Measurements from ENCODE around the gene TWIST2.

The TWIST2 gene

DNA sequence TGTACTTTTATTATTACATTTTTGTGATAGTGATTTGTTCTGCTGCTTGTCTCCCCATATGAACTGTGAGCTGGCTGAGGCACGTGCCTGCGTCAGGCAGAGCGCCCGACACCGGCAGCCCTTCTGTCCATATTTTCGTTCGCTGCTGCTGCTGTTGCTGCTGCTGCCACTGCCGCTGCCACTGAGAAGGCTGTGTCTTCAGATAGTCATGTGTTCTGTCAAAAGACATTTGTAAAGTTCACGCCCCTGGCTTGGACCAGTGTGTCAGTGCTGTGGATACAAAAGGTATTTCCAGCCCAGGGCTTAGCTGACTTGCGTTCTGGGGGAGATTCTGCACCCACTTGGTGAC, 47.0 kb downstream of the TWIST2 start:
- H3K9me2 ChIP-seq (ENCODE audit: low read depth, low read length): no peaks in the 10 kb centered on the region
- H3K27ac ChIP-seq (ENCODE audit: low read depth, low read length, poor library complexity, severe bottlenecking): no peak overlapping the region
- no peak overlapping the region for H3K9ac ChIP-seq (ENCODE audit: low read length)
- TF ChIP-seq, protein P1, sequence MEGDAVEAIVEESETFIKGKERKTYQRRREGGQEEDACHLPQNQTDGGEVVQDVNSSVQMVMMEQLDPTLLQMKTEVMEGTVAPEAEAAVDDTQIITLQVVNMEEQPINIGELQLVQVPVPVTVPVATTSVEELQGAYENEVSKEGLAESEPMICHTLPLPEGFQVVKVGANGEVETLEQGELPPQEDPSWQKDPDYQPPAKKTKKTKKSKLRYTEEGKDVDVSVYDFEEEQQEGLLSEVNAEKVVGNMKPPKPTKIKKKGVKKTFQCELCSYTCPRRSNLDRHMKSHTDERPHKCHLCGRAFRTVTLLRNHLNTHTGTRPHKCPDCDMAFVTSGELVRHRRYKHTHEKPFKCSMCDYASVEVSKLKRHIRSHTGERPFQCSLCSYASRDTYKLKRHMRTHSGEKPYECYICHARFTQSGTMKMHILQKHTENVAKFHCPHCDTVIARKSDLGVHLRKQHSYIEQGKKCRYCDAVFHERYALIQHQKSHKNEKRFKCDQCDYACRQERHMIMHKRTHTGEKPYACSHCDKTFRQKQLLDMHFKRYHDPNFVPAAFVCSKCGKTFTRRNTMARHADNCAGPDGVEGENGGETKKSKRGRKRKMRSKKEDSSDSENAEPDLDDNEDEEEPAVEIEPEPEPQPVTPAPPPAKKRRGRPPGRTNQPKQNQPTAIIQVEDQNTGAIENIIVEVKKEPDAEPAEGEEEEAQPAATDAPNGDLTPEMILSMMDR (IDR thresholded peaks at IDR 0.05; ENCODE audit: low read length): no peak
- no peak for TF ChIP-seq EZH2 (IDR thresholded peaks at IDR 0.05; ENCODE audit: borderline replicate concordance, low read length)
- H3K79me2 ChIP-seq (ENCODE audit: insufficient read depth, low read length): no peaks in the 10 kb centered on the region
- H3K4me3 ChIP-seq (ENCODE audit: low read depth, low read length, poor library complexity, severe bottlenecking): no peak overlapping the region
- H2AFZ ChIP-seq (ENCODE audit: low read length): no peak overlapping the region
- H4K20me1 ChIP-seq (ENCODE audit: insufficient read depth, low read length): no peaks in the 10 kb centered on the region
- no peak overlapping the region for H3K4me2 ChIP-seq (ENCODE audit: low read length)
- no peaks in the 10 kb centered on the region for H3K4me1 ChIP-seq (ENCODE audit: insufficient read depth, low read length, severe bottlenecking)
- no peaks in the 10 kb centered on the region for H3F3A ChIP-seq (ENCODE audit: insufficient read depth, low read length)
- no peaks in the 10 kb centered on the region for H3K36me3 ChIP-seq (ENCODE audit: insufficient read depth, low read length)
- H3K9me3 ChIP-seq (ENCODE audit: low read length): no peaks in the 10 kb centered on the region
- no peaks in the 10 kb centered on the region for H3K27me3 ChIP-seq (ENCODE audit: insufficient read depth, low read length)

GRCh38 chr2:238895361-238895882, 47.5 kb downstream of the TWIST2 start:
- no peak overlapping the region for H2AFZ ChIP-seq (ENCODE audit: low read length)
- no peaks in the 10 kb centered on the region for H3K27me3 ChIP-seq (ENCODE audit: insufficient read depth, low read length)
- H3K9ac ChIP-seq (ENCODE audit: low read length): no peak overlapping the region
- TF ChIP-seq, protein P1 (IDR thresholded peaks at IDR 0.05; ENCODE audit: low read length): no peak
- no peak for TF ChIP-seq EZH2 (IDR thresholded peaks at IDR 0.05; ENCODE audit: borderline replicate concordance, low read length)
- no peaks in the 10 kb centered on the region for H3K9me3 ChIP-seq (ENCODE audit: low read length)
- no peaks in the 10 kb centered on the region for H3K4me1 ChIP-seq (ENCODE audit: insufficient read depth, low read length, severe bottlenecking)
- H4K20me1 ChIP-seq (ENCODE audit: insufficient read depth, low read length): no peaks in the 10 kb centered on the region
- no peaks in the 10 kb centered on the region for H3K36me3 ChIP-seq (ENCODE audit: insufficient read depth, low read length)
- no peaks in the 10 kb centered on the region for H3K79me2 ChIP-seq (ENCODE audit: insufficient read depth, low read length)
- H3K4me2 ChIP-seq (ENCODE audit: low read length): no peak overlapping the region
- no peak overlapping the region for H3K27ac ChIP-seq (ENCODE audit: low read depth, low read length, poor library complexity, severe bottlenecking)
- H3F3A ChIP-seq (ENCODE audit: insufficient read depth, low read length): no peaks in the 10 kb centered on the region
- H3K9me2 ChIP-seq (ENCODE audit: low read depth, low read length): no peaks in the 10 kb centered on the region
- H3K4me3 ChIP-seq (ENCODE audit: low read depth, low read length, poor library complexity, severe bottlenecking): no peak overlapping the region

DNA sequence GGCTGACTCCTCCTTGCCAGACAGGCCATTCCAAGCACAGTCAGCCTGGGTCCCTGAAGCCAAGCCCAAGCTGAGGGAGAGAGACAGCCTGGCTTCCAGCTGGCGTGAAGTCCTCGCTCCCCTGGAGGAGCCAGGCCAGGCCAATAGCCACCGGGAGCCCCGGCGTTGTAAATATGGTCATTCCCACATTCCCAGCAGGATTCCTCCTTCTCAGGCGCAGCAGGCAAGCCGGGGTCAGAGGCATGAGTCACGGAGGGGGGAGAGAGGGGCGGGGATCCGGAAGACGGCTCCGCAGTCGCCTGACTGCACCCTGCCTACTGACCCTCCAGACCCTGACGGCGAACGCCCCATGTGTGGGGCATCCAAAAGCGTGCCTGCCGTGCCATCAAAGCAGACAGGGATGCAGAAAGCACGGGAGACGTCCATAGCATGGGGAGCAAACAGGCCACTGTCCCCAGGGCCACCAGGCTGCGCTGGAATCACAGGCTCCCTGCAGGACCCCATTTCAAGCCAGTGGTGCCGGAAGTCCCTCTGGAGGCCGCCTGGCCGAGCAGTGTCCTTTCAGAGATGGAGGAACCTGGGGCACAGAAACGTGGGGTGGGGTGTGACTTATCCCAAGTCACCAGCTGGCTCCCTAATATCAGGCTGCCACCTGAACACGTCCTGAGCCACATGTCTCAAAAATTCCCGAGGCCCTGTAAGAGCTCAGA, 48.2 kb downstream of the TWIST2 start:
- H3F3A ChIP-seq (ENCODE audit: insufficient read depth, low read length): no peaks in the 10 kb centered on the region
- H3K9ac ChIP-seq (ENCODE audit: low read length): no peak overlapping the region
- H3K9me2 ChIP-seq (ENCODE audit: low read depth, low read length): no peaks in the 10 kb centered on the region
- no peak overlapping the region for H3K4me2 ChIP-seq (ENCODE audit: low read length)
- no peak for TF ChIP-seq EZH2 (IDR thresholded peaks at IDR 0.05; ENCODE audit: borderline replicate concordance, low read length)
- TF ChIP-seq, protein P1 (IDR thresholded peaks at IDR 0.05; ENCODE audit: low read length): no peak
- no peaks in the 10 kb centered on the region for H4K20me1 ChIP-seq (ENCODE audit: insufficient read depth, low read length)
- H3K27ac ChIP-seq (ENCODE audit: low read depth, low read length, poor library complexity, severe bottlenecking): no peak overlapping the region
- no peaks in the 10 kb centered on the region for H3K9me3 ChIP-seq (ENCODE audit: low read length)
- H3K4me1 ChIP-seq (ENCODE audit: insufficient read depth, low read length, severe bottlenecking): no peaks in the 10 kb centered on the region
- no peaks in the 10 kb centered on the region for H3K27me3 ChIP-seq (ENCODE audit: insufficient read depth, low read length)
- no peak overlapping the region for H3K4me3 ChIP-seq (ENCODE audit: low read depth, low read length, poor library complexity, severe bottlenecking)
- no peak overlapping the region for H2AFZ ChIP-seq (ENCODE audit: low read length)
- no peaks in the 10 kb centered on the region for H3K36me3 ChIP-seq (ENCODE audit: insufficient read depth, low read length)
- H3K79me2 ChIP-seq (ENCODE audit: insufficient read depth, low read length): no peaks in the 10 kb centered on the region

Data from OCI-LY1 (cell line).